Keratinocyte (primary cell): ENCODE results near the gene GSDMA. TPM values are rescaled to one million over a fixed set of nuclear protein-coding genes. Genes with fewer than 3 reads are reported as not detected.

Experiments used
- DNase-seq: peaks from one replicate; pipeline ENCODE4 v3.0.0-alpha.2; 2011; ENCODE audit warnings: low read depth, missing footprints, low spot score
- FAIRE-seq: peaks from 2 replicates; lab custom pipeline; 2011; peaks lifted over from hg19 to GRCh38; lab: Jason Lieb, UNC
- H2AFZ ChIP-seq: 2 replicates; pipeline ENCODE4 v1.6.0; 2012; ENCODE audit warnings: low read length, control low read depth, inconsistent platforms; ENCODE audit not compliant: control insufficient read depth
- H3K27ac ChIP-seq: 2 replicates; pipeline ENCODE4 v1.5.1; 2011; ENCODE audit warnings: low read length; ENCODE audit not compliant: control insufficient read depth, insufficient read depth
- H3K27me3 ChIP-seq: 3 replicates; pipeline ENCODE4 v1.6.0; 2011; ENCODE audit warnings: low read length; ENCODE audit not compliant: control insufficient read depth, insufficient read depth; ENCODE audit errors: extremely low read depth
- H3K36me3 ChIP-seq, 2 experiments: 2 replicates in 1 of 2; 3 replicates in 1 of 2; pipeline ENCODE4 v1.5.1; 2011; ENCODE audit warnings: low read length in 2 of 2, mild to moderate bottlenecking in 1 of 2; ENCODE audit not compliant: control insufficient read depth in 2 of 2, insufficient read depth in 2 of 2; ENCODE audit errors: extremely low read depth in 1 of 2
- H3K4me1 ChIP-seq: 3 replicates; pipeline ENCODE4 v1.5.1; 2011; ENCODE audit warnings: low read length; ENCODE audit not compliant: control insufficient read depth, insufficient read depth; ENCODE audit errors: extremely low read depth
- H3K4me2 ChIP-seq: 3 replicates; pipeline ENCODE4 v1.6.0; 2011; ENCODE audit warnings: low read depth, low read length; ENCODE audit not compliant: control insufficient read depth, insufficient read depth; ENCODE audit errors: extremely low read depth
- H3K4me3 ChIP-seq, 3 experiments: fragments of 200-600 bp in 1 of 3; sonication (generic) in 1 of 3; 2 replicates in 2 of 3; 3 replicates in 1 of 3; pipeline ENCODE4 v1.5.1; 2011 to 2016; ENCODE audit warnings: low read length in 3 of 3, mild to moderate bottlenecking in 3 of 3, control low read depth in 2 of 3, inconsistent platforms in 1 of 3, low read depth in 1 of 3, mixed read lengths in 1 of 3, mixed run types in 1 of 3, moderate library complexity in 1 of 3; ENCODE audit not compliant: control insufficient read depth in 2 of 3, insufficient read depth in 2 of 3; ENCODE audit errors: extremely low read depth in 1 of 3
- H3K79me2 ChIP-seq: 2 replicates; pipeline ENCODE4 v1.6.0; 2012; ENCODE audit warnings: low read length; ENCODE audit not compliant: control insufficient read depth, insufficient read depth
- H3K9ac ChIP-seq: 3 replicates; pipeline ENCODE4 v1.6.0; 2011; ENCODE audit warnings: low read length; ENCODE audit not compliant: control insufficient read depth, insufficient read depth; ENCODE audit errors: extremely low read depth
- H3K9me1 ChIP-seq: 3 replicates; pipeline ENCODE4 v1.6.0; 2011; ENCODE audit warnings: low read length; ENCODE audit not compliant: control insufficient read depth, insufficient read depth; ENCODE audit errors: extremely low read depth
- H3K9me3 ChIP-seq: 2 replicates; pipeline ENCODE4 v1.5.1; 2012; ENCODE audit warnings: low read depth, low read length; ENCODE audit not compliant: control insufficient read depth
- H4K20me1 ChIP-seq: 3 replicates; pipeline ENCODE4 v1.6.0; 2011; ENCODE audit warnings: low read length; ENCODE audit not compliant: control insufficient read depth, insufficient read depth; ENCODE audit errors: extremely low read depth
- EZH2 ChIP-seq: IDR thresholded peaks from one replicate; pipeline ENCODE4 v1.6.1; 2012; ENCODE audit warnings: inconsistent platforms, mild to moderate bottlenecking, low read length, moderate library complexity
- dilution Hi-C: fragments of 300-500 bp; cut with MboI; formaldehyde crosslinking; loops from one replicate; pipeline ENCODE4 v1.7.0; 2020; ENCODE audit warnings: low sequenced_read_pairs; ENCODE audit not compliant: extremely low pct_ligation_motif_present
- polyA plus RNA-seq, 5 experiments: library from polyadenylated mRNA; depleted of rRNA in 3 of 5; stranded (reverse) in 3 of 5; stranded (forward) in 1 of 5; unstranded in 1 of 5; fragments of >200 nt; gene quantifications; 1 replicate in 1 of 5; 2 replicates in 3 of 5; 3 replicates in 1 of 5; pipeline versions ENCODE4 v1.2.1 to v1.2.3, GENCODE V29; 2011 to 2012; ENCODE audit warnings: missing spikeins in 2 of 5, low read depth in 1 of 5, low replicate concordance in 1 of 5
- TF ChIP-seq, protein P1 (sequence below), 3 experiments: IDR thresholded peaks in 1 of 3; conservative IDR thresholded peaks in 1 of 3; optimal IDR thresholded peaks in 1 of 3; 2 replicates in 2 of 3; 3 replicates in 1 of 3; pipeline versions ENCODE3 to v1.5.1; 2011; ENCODE audit warnings: low read length in 3 of 3, mild to moderate bottlenecking in 3 of 3, moderate library complexity in 2 of 3, control low read depth in 1 of 3, inconsistent platforms in 1 of 3; ENCODE audit not compliant: insufficient read depth in 2 of 3; ENCODE audit errors: extremely low read depth in 1 of 3

Gene GSDMA
- polyA plus RNA-seq, 1 donor (not counting 4 experiments of a cell fraction or from before 2014, with no cell fraction given) = 5.0 TPM

DNA sequence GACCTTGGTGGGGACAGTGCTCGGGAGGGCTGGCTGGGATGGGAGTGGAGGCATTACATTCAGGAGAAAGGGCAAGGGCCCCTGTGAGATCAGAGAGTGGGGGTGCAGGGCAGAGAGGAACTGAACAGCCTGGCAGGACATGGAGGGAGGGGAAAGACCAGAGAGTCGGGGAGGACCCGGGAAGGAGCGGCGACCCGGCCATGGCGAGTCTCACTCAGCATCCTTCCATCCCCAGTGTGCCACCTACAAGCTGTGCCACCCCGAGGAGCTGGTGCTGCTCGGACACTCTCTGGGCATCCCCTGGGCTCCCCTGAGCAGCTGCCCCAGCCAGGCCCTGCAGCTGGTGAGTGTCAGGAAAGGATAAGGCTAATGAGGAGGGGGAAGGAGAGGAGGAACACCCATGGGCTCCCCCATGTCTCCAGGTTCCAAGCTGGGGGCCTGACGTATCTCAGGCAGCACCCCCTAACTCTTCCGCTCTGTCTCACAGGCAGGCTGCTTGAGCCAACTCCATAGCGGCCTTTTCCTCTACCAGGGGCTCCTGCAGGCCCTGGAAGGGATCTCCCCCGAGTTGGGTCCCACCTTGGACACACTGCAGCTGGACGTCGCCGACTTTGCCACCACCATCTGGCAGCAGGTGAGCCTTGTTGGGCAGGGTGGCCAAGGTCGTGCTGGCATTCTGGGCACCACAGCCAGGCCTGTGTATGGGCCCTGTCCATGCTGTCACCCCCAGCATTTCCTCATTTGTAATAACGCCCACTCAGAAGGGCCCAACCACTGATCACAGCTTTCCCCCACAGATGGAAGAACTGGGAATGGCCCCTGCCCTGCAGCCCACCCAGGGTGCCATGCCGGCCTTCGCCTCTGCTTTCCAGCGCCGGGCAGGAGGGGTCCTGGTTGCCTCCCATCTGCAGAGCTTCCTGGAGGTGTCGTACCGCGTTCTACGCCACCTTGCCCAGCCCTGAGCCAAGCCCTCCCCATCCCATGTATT, 53.5 kb downstream of the GSDMA start:
- Histone ChIP-seq H3K36me3 (peaks cover 1 to 10% of the 10 kb centered on the region in 2 experiments), H3K4me2 (no peak overlapping the region), H3K9me1 (no peaks in the 10 kb centered on the region), H4K20me1 (no peaks in the 10 kb centered on the region), H3K4me3 (no peak overlapping the region), H3K27ac (no peak overlapping the region), H3K79me2 (peaks cover 2% of the 10 kb centered on the region), H3K27me3 (no peaks in the 10 kb centered on the region), H3K9ac (no peak overlapping the region), H3K4me1 (peaks cover 37% of the 10 kb centered on the region), H3K9me3 (no peaks in the 10 kb centered on the region), H2AFZ (no peak overlapping the region)
- no peak for FAIRE-seq
- dilution Hi-C loops = no loop called here
- TF ChIP-seq, protein P1, sequence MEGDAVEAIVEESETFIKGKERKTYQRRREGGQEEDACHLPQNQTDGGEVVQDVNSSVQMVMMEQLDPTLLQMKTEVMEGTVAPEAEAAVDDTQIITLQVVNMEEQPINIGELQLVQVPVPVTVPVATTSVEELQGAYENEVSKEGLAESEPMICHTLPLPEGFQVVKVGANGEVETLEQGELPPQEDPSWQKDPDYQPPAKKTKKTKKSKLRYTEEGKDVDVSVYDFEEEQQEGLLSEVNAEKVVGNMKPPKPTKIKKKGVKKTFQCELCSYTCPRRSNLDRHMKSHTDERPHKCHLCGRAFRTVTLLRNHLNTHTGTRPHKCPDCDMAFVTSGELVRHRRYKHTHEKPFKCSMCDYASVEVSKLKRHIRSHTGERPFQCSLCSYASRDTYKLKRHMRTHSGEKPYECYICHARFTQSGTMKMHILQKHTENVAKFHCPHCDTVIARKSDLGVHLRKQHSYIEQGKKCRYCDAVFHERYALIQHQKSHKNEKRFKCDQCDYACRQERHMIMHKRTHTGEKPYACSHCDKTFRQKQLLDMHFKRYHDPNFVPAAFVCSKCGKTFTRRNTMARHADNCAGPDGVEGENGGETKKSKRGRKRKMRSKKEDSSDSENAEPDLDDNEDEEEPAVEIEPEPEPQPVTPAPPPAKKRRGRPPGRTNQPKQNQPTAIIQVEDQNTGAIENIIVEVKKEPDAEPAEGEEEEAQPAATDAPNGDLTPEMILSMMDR (optimal IDR thresholded peaks at IDR 0.05 in 1 of 3, IDR thresholded peaks at IDR 0.05 in 1 of 3, conservative IDR thresholded peaks at IDR 0.05 in 1 of 3; ENCODE audit: extremely low read depth in 1 of 3, insufficient read depth in 2 of 3, low read length in 3 of 3) = no peak
- no peak for TF ChIP-seq EZH2
- no peak for DNase-seq

GRCh38 chr17:40017422-40018080, 54.7 kb downstream of the GSDMA start:
- no peaks in the 10 kb centered on the region for H3K27me3 ChIP-seq
- no peak overlapping the region for H3K27ac ChIP-seq
- peaks cover 1 to 17% of the 10 kb centered on the region in 2 experiments for H3K36me3 ChIP-seq
- H3K9me1 ChIP-seq = no peaks in the 10 kb centered on the region
- H2AFZ ChIP-seq = no peak overlapping the region
- H3K9me3 ChIP-seq = no peaks in the 10 kb centered on the region
- H3K4me2 ChIP-seq = no peak overlapping the region
- no peak overlapping the region for H3K4me3 ChIP-seq
- DNase-seq = no peak
- dilution Hi-C loops = no loop called here
- no peak for FAIRE-seq
- TF ChIP-seq, protein P1 (optimal IDR thresholded peaks at IDR 0.05 in 1 of 3, IDR thresholded peaks at IDR 0.05 in 1 of 3, conservative IDR thresholded peaks at IDR 0.05 in 1 of 3; ENCODE audit: extremely low read depth in 1 of 3, insufficient read depth in 2 of 3, low read length in 3 of 3) = no peak
- TF ChIP-seq EZH2 = no peak
- H3K4me1 ChIP-seq = peaks cover 50% of the 10 kb centered on the region
- H4K20me1 ChIP-seq = no peaks in the 10 kb centered on the region
- peaks cover 2% of the 10 kb centered on the region for H3K79me2 ChIP-seq
- no peak overlapping the region for H3K9ac ChIP-seq
